T-helper 17 cell (primary cell): ENCODE measurements around the gene CAMK2B. TPM values are rescaled to one million over a fixed set of nuclear protein-coding genes. Genes with fewer than 3 reads are reported as not detected.
"Not testable (repeated sequence)": the region's sequence is repeated elsewhere in the genome, so short reads cannot be mapped to it uniquely, and the experiment has no call there.

Source experiments
- ATAC-seq: fragments of 150-1000 bp; cut with Tn5 transposase; 2 replicates; pipeline ENCODE4 v1.10.0; 2021; ENCODE audit warnings: mild to moderate bottlenecking, moderate library complexity
- DNase-seq, 3 donors: peaks; one replicate each; pipeline versions ENCODE4 v3.0.0 to v3.0.0-alpha.2; 2020 to 2021
- H3K9me3 ChIP-seq: one replicate; pipeline ENCODE4 v1.7.0; 2013; ENCODE audit warnings: low read length, mild to moderate bottlenecking; ENCODE audit not compliant: control insufficient read depth, poor library complexity, severe bottlenecking
- H3K27ac Mint-ChIP-seq: one replicate; pipeline ENCODE4 v1.8.0; 2022; ENCODE audit warnings: mild to moderate bottlenecking, moderate library complexity, mixed read lengths
- H3K27me3 Mint-ChIP-seq: one replicate; pipeline ENCODE4 v1.8.0; 2022; ENCODE audit warnings: mixed read lengths
- H3K36me3 Mint-ChIP-seq: one replicate; pipeline ENCODE4 v1.8.0; 2022; ENCODE audit warnings: low read depth, mixed read lengths
- H3K4me1 Mint-ChIP-seq: one replicate; pipeline ENCODE4 v1.8.0; 2022; ENCODE audit warnings: mild to moderate bottlenecking, mixed read lengths
- H3K4me3 Mint-ChIP-seq: one replicate; pipeline ENCODE4 v1.8.0; 2022; ENCODE audit warnings: mild to moderate bottlenecking, moderate library complexity, mixed read lengths
- total RNA-seq, 4 donors: library from RNA in 2 of 4; stranded (reverse) in 2 of 4; gene quantifications; one replicate each; pipeline ENCODE4 v1.2.3 and lab custom pipeline; 2022 to 2026

The CAMK2B gene
- total RNA-seq, 2 donors from 2014 or later, result 0.31 TPM; not detected in 1

- Mint-ChIP-seq H3K36me3 (peaks cover 6% of the 10 kb centered on the region), H3K27ac (peak within 1 kb of the TSS; percentile 67), H3K4me1 (peaks cover 26% of the 10 kb centered on the region), H3K4me3 (peak within 1 kb of the TSS; percentile 89), H3K27me3 (peaks cover 10% of the 10 kb centered on the region)
- ATAC-seq, result peak; percentile 99
- no peaks in the 10 kb centered on the region for H3K9me3 ChIP-seq
- DNase-seq, result peak; percentile 83 to 86 (median 86)
Observed at GRCh38 chr7:44200699-44201461, 124.5 kb downstream of the CAMK2B start, which contains the start of gene YKT6. YKT6 (plus strand) TSS chr7:44200978; CDS start chr7:44201136, 158 bp downstream.

- not testable (repeated sequence) for DNase-seq, H3K27me3 Mint-ChIP-seq, ATAC-seq, H3K36me3 Mint-ChIP-seq, H3K27ac Mint-ChIP-seq, H3K9me3 ChIP-seq
- Mint-ChIP-seq H3K4me1 (peaks cover 23% of the 10 kb centered on the region), H3K4me3 (peak overlapping the region; percentile 72)
Observed at GRCh38 chr7:44200163-44200562, 125.2 kb downstream of the CAMK2B start.

DNA sequence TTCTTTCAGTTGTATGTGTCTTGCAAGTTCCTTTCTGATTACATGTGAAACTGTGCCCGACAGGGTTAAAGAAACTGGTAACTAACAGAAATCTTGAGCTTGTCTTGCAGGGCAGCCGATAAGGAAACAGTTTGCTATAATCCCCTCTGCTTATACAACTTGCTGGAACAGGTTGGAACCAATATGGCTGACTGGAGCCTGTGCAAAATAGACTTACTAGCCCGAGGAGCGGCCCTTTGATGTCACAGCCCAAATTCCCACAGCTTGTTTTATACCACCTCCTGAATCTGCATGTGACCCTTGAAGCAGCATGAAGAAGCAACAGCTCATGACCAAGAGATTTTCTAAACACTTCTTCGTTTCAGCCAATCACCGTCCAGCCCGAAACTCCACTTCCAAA, 127.9 kb downstream of the CAMK2B start:
- H3K9me3 ChIP-seq, result no peaks in the 10 kb centered on the region
- H3K36me3 Mint-ChIP-seq, result no peaks in the 10 kb centered on the region
- H3K27ac Mint-ChIP-seq, result no peak overlapping the region
- peaks cover 28% of the 10 kb centered on the region for H3K27me3 Mint-ChIP-seq
- DNase-seq, result no peak
- ATAC-seq, result no peak
- H3K4me3 Mint-ChIP-seq, result no peak overlapping the region
- peaks cover 10% of the 10 kb centered on the region for H3K4me1 Mint-ChIP-seq

GRCh38 chr7:44196450-44196872, 128.9 kb downstream of the CAMK2B start:
- no peaks in the 10 kb centered on the region for H3K36me3 Mint-ChIP-seq
- H3K27ac Mint-ChIP-seq, result no peak overlapping the region
- peaks cover 34% of the 10 kb centered on the region for H3K27me3 Mint-ChIP-seq
- no peaks in the 10 kb centered on the region for H3K9me3 ChIP-seq
- peaks cover 5% of the 10 kb centered on the region for H3K4me1 Mint-ChIP-seq
- no peak overlapping the region for H3K4me3 Mint-ChIP-seq
- ATAC-seq (no peak), DNase-seq (no peak)

GRCh38 chr7:44195889-44196288, 129.5 kb downstream of the CAMK2B start:
- H3K9me3 ChIP-seq, result no peaks in the 10 kb centered on the region
- Mint-ChIP-seq H3K27ac (no peak overlapping the region), H3K4me1 (peaks cover 6% of the 10 kb centered on the region), H3K4me3 (no peak overlapping the region), H3K27me3 (peaks cover 39% of the 10 kb centered on the region), H3K36me3 (no peaks in the 10 kb centered on the region)
- ATAC-seq (no peak), DNase-seq (no peak)

- DNase-seq, result no peak
- H3K9me3 ChIP-seq, result no peaks in the 10 kb centered on the region
Observed at GRCh38 chr7:44194562-44195145, 130.7 kb downstream of the CAMK2B start.

DNA sequence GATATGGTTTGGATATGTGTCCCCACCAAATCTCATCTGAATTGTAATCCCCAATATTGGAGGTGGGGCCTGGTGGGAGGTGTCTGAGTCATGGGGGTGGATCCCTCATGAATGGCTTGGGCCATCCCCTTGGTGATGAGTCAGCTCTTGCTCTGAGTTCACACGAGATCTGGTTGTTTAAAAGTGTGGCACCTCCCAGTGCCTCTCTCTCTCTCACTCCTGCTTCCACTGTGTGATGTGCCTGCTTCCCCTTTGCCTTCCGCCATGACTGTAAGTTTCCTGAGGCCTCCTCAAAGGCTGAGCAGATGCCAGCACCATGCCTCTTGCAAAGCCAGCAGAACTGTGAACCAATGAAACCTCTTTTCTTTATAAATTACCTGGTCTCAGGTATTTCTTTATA, 131.3 kb downstream of the CAMK2B start:
- no peaks in the 10 kb centered on the region for H3K9me3 ChIP-seq
- H3K27ac Mint-ChIP-seq, result no peak overlapping the region
- no peak for ATAC-seq
- H3K4me1 Mint-ChIP-seq, result peaks cover 6% of the 10 kb centered on the region
- DNase-seq, result no peak
- peaks cover 53% of the 10 kb centered on the region for H3K27me3 Mint-ChIP-seq
- H3K36me3 Mint-ChIP-seq, result no peaks in the 10 kb centered on the region
- no peak overlapping the region for H3K4me3 Mint-ChIP-seq

More at GRCh38 chr7:44194562-44195145, 130.7 kb downstream of the CAMK2B start:
- ATAC-seq, result no peak
- Mint-ChIP-seq H3K4me1 (peaks cover 6% of the 10 kb centered on the region), H3K4me3 (no peak overlapping the region), H3K36me3 (no peaks in the 10 kb centered on the region), H3K27ac (no peak overlapping the region), H3K27me3 (peaks cover 49% of the 10 kb centered on the region)

- Mint-ChIP-seq H3K4me3 (no peak overlapping the region), H3K27ac (no peak overlapping the region), H3K4me1 (peaks cover 6% of the 10 kb centered on the region), H3K36me3 (no peaks in the 10 kb centered on the region), H3K27me3 (peaks cover 56% of the 10 kb centered on the region)
- no peaks in the 10 kb centered on the region for H3K9me3 ChIP-seq
- ATAC-seq (no peak), DNase-seq (no peak)
Observed at GRCh38 chr7:44193011-44193802, 132.2 kb downstream of the CAMK2B start.

DNA sequence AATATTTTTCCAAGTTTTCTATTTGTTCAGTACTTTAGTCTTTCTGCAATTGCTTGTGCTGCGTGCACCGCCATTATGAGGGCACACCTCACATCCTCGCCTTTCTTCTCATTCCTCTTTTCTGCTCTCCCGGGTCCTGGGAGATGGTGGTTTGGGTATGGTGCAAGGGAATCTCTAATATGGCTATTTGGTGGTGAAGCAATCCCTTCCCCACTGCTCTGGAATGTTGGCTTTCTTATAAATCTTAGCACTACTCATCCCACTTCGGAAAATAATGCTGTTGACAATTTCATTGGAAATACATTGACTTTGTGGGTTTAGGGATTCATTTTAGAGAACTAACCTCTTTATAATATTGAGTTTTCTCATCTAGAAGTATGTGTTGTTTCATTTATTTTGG, 134.2 kb downstream of the CAMK2B start:
- no peak for DNase-seq
- H3K4me3 Mint-ChIP-seq, result no peak overlapping the region
- peaks cover 4% of the 10 kb centered on the region for H3K4me1 Mint-ChIP-seq
- ATAC-seq, result no peak
- no peaks in the 10 kb centered on the region for H3K9me3 ChIP-seq
- no peak overlapping the region for H3K27ac Mint-ChIP-seq
- H3K36me3 Mint-ChIP-seq, result no peaks in the 10 kb centered on the region
- H3K27me3 Mint-ChIP-seq, result peaks cover 49% of the 10 kb centered on the region

- H3K36me3 Mint-ChIP-seq, result no peaks in the 10 kb centered on the region
- no peak overlapping the region for H3K27ac Mint-ChIP-seq
- ATAC-seq (no peak), DNase-seq (no peak)
- H3K4me1 Mint-ChIP-seq, result peaks cover 4% of the 10 kb centered on the region
- peaks cover 49% of the 10 kb centered on the region for H3K27me3 Mint-ChIP-seq
- no peaks in the 10 kb centered on the region for H3K9me3 ChIP-seq
- H3K4me3 Mint-ChIP-seq, result no peak overlapping the region
Observed at GRCh38 chr7:44189993-44190872, 135.2 kb downstream of the CAMK2B start.

GRCh38 chr7:44189286-44189992, 136.0 kb downstream of the CAMK2B start, which contains the start of gene GCK:
GCK (minus strand) TSS chr7:44189439; CDS start chr7:44188953, 486 bp downstream.
- H3K36me3 Mint-ChIP-seq, result peaks cover 4% of the 10 kb centered on the region
- H3K9me3 ChIP-seq, result no peaks in the 10 kb centered on the region
- no peak within 1 kb of the TSS for H3K4me3 Mint-ChIP-seq
- ATAC-seq, result no peak
- no peak for DNase-seq
- peaks cover 57% of the 10 kb centered on the region for H3K27me3 Mint-ChIP-seq
- no peak within 1 kb of the TSS for H3K27ac Mint-ChIP-seq
- H3K4me1 Mint-ChIP-seq, result peaks cover 8% of the 10 kb centered on the region
